Upper lobe of right lung (tissue), 1 donor: ENCODE results near the gene AARSD1. TPM values are rescaled to one million over a fixed set of nuclear protein-coding genes. Genes with fewer than 3 reads are reported as not detected.
"Not testable (repeated sequence)": the region's sequence is repeated elsewhere in the genome, so short reads cannot be mapped to it uniquely, and the experiment has no call there.

Experiments
- ATAC-seq: fragments of 200-7000 bp; cut with Tn5 transposase; one replicate; pipeline ENCODE4 v1.9.1; 2020; ENCODE audit warnings: mild to moderate bottlenecking, moderate library complexity
- DNase-seq: peaks from one replicate; pipeline ENCODE4 v3.0.0-alpha.2; 2020
- H3K27ac ChIP-seq: fragments of 200-600 bp; one replicate; pipeline ENCODE4 v1.8.0; 2022
- H3K27me3 ChIP-seq: fragments of 200-600 bp; one replicate; pipeline ENCODE4 v1.8.0; 2022; ENCODE audit warnings: mild to moderate bottlenecking
- H3K36me3 ChIP-seq: fragments of 200-600 bp; one replicate; pipeline ENCODE4 v1.8.0; 2022
- H3K4me1 ChIP-seq: fragments of 200-600 bp; one replicate; pipeline ENCODE4 v1.8.0; 2022
- H3K4me3 ChIP-seq: fragments of 200-600 bp; one replicate; pipeline ENCODE4 v1.8.0; 2022; ENCODE audit warnings: mild to moderate bottlenecking
- H3K9me3 ChIP-seq: fragments of 200-600 bp; one replicate; pipeline ENCODE4 v1.8.0; 2022
- intact Hi-C: fragments of 100-400 bp; cut with DNase I; formaldehyde crosslinking; loops from one replicate; pipeline ENCODE4 v1.11.0; 2022
- total RNA-seq: library from RNA; stranded (reverse); fragmentation: NEBNext Ultra II Directional; extraction: Animal tissue kit (Norgen Biotek cat#: 25700); gene quantifications from one replicate; pipeline ENCODE4 v1.2.1, GENCODE V29; 2021
- TF ChIP-seq, protein P1 (sequence below): fragments of 200-600 bp; IDR thresholded peaks from one replicate; pipeline ENCODE4 v1.8.0; 2022; ENCODE audit warnings: antibody characterized with exemption
- donor health status: DM: no; HTN: yes; CAD: no; lungs with severe emphysema.

Gene AARSD1
- total RNA-seq, 1 donor from 2014 or later, result 35.0 TPM

GRCh38 chr17:42985225-42985624 is 21.0 kb upstream of the AARSD1 start:
- peak; percentile 66 for ATAC-seq
- H3K27me3 ChIP-seq, result no peaks in the 10 kb centered on the region
- DNase-seq, result no peak
- H3K4me3 ChIP-seq, result no peak overlapping the region
- intact Hi-C loops, result no loop called here
- H3K36me3 ChIP-seq, result peaks cover 52% of the 10 kb centered on the region
- no peaks in the 10 kb centered on the region for H3K9me3 ChIP-seq
- TF ChIP-seq, protein P1, sequence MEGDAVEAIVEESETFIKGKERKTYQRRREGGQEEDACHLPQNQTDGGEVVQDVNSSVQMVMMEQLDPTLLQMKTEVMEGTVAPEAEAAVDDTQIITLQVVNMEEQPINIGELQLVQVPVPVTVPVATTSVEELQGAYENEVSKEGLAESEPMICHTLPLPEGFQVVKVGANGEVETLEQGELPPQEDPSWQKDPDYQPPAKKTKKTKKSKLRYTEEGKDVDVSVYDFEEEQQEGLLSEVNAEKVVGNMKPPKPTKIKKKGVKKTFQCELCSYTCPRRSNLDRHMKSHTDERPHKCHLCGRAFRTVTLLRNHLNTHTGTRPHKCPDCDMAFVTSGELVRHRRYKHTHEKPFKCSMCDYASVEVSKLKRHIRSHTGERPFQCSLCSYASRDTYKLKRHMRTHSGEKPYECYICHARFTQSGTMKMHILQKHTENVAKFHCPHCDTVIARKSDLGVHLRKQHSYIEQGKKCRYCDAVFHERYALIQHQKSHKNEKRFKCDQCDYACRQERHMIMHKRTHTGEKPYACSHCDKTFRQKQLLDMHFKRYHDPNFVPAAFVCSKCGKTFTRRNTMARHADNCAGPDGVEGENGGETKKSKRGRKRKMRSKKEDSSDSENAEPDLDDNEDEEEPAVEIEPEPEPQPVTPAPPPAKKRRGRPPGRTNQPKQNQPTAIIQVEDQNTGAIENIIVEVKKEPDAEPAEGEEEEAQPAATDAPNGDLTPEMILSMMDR, result no peak
- H3K27ac ChIP-seq, result peak overlapping the region; percentile 32
- peaks cover 15% of the 10 kb centered on the region for H3K4me1 ChIP-seq

- Histone ChIP-seq H3K36me3 (peaks cover 23% of the 10 kb centered on the region), H3K27ac (no peak overlapping the region), H3K4me1 (peaks cover 23% of the 10 kb centered on the region), H3K4me3 (no peak overlapping the region), H3K9me3 (no peaks in the 10 kb centered on the region), H3K27me3 (no peaks in the 10 kb centered on the region)
- TF ChIP-seq, protein P1, result no peak
- ATAC-seq, result no peak
- intact Hi-C loops, result no loop called here
- no peak for DNase-seq
Observed at GRCh38 chr17:42982266-42982665, 18.0 kb upstream of the AARSD1 start.

- H3K4me3 ChIP-seq, result peak overlapping the region; percentile 87
- peaks cover 23% of the 10 kb centered on the region for H3K4me1 ChIP-seq
- H3K9me3 ChIP-seq, result no peaks in the 10 kb centered on the region
- H3K36me3 ChIP-seq, result peaks cover 11% of the 10 kb centered on the region
- TF ChIP-seq, protein P1, result peak; percentile 14
- ATAC-seq (peak; percentile 80), DNase-seq (peak; percentile 79)
- H3K27ac ChIP-seq, result peak overlapping the region; percentile 83
- intact Hi-C loops, result no loop called here
- H3K27me3 ChIP-seq, result no peaks in the 10 kb centered on the region
Observed at GRCh38 chr17:42980766-42981397, 16.6 kb upstream of the AARSD1 start.

DNA sequence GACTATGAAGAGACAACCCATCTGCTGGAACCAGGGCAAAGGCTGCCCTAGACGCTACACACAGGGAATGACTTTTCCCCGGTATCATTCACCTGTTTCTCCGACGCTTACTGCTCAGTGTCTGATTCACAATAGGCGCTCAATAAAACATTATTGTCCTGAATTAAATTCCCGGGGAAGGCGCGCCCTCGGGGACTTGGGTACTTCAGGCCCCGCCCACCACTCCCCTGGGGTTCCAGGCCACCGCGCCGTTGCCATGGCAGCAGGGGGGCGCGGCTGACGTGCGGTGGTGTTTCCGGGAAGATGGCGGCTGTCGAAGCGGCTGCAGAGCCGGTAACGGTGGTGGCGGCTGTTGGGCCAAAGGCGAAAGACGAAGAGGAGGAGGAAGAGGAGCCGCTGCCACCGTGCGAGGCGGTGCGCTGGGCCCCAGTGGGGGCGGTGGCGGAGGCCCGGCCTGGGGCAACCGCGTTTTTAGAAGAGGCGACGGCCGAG is 16.1 kb upstream of the AARSD1 start, which contains the start of gene RUNDC1:
Gene RUNDC1 (plus strand): TSS at position 292 of the 492 bp plus-strand sequence. CDS start 12 bp downstream, at position 304.
- no peaks in the 10 kb centered on the region for H3K9me3 ChIP-seq
- ATAC-seq (peak; percentile 96), DNase-seq (peak; percentile 97)
- TF ChIP-seq, protein P1, result no peak
- H3K36me3 ChIP-seq, result peaks cover 5% of the 10 kb centered on the region
- peak within 1 kb of the TSS; percentile 87 for H3K4me3 ChIP-seq
- intact Hi-C loops, result no loop called here
- no peaks in the 10 kb centered on the region for H3K27me3 ChIP-seq
- H3K4me1 ChIP-seq, result peaks cover 23% of the 10 kb centered on the region
- peak within 1 kb of the TSS; percentile 83 for H3K27ac ChIP-seq

- peak; percentile 22 for ATAC-seq
- TF ChIP-seq, protein P1, result no peak
- no peak for DNase-seq
- Histone ChIP-seq H3K9me3 (no peaks in the 10 kb centered on the region), H3K4me3 (peak within 1 kb of the TSS; percentile 87), H3K36me3 (no peaks in the 10 kb centered on the region), H3K27ac (peak within 1 kb of the TSS; percentile 83), H3K4me1 (peaks cover 23% of the 10 kb centered on the region), H3K27me3 (no peaks in the 10 kb centered on the region)
- intact Hi-C loops, result no loop called here
Observed at GRCh38 chr17:42979511-42980273, 15.4 kb upstream of the AARSD1 start, which contains the start of gene PTGES3L. TSS of gene PTGES3L (minus strand) at chr17:42980080. CDS start at chr17:42980053, 27 bp downstream.

GRCh38 chr17:42975701-42976100 is 11.4 kb upstream of the AARSD1 start:
- DNase-seq, H3K9me3 ChIP-seq, H3K27me3 ChIP-seq, ATAC-seq, intact Hi-C loops, H3K4me3 ChIP-seq, H3K27ac ChIP-seq, H3K36me3 ChIP-seq, H3K4me1 ChIP-seq: not testable (repeated sequence)
